ENCODE measurements around the gene SLC9B2.

SLC9B2 gene

DNA sequence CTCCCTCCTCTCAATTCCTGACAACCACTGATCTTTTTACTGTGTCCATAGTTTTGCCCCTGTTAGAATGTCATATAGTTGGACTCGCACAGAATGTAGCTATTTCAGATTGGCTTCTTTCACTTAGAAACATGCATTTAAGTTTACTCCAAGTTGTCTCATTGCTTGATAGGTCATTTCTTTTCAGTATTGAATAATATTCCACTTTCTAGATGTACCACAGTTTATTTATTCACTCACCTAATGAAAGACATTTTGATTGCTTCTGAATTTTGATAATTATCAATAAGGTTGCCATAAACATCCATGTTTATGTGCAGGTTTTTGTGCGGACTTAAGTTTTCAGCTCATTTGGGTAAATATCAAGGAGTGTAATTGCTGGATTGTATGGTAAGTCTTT is 95.6 kb downstream of the SLC9B2 start:
- in situ Hi-C loops (cut with MboI; ENCODE audit: low pct_unique_long_range_greater_than_20kb, low sequenced_read_pairs), result no loop called here
- DNase-seq, result no peak

Data from KBM-7 (cell line).